ENCODE results near the gene MBP.

The MBP gene

DNA sequence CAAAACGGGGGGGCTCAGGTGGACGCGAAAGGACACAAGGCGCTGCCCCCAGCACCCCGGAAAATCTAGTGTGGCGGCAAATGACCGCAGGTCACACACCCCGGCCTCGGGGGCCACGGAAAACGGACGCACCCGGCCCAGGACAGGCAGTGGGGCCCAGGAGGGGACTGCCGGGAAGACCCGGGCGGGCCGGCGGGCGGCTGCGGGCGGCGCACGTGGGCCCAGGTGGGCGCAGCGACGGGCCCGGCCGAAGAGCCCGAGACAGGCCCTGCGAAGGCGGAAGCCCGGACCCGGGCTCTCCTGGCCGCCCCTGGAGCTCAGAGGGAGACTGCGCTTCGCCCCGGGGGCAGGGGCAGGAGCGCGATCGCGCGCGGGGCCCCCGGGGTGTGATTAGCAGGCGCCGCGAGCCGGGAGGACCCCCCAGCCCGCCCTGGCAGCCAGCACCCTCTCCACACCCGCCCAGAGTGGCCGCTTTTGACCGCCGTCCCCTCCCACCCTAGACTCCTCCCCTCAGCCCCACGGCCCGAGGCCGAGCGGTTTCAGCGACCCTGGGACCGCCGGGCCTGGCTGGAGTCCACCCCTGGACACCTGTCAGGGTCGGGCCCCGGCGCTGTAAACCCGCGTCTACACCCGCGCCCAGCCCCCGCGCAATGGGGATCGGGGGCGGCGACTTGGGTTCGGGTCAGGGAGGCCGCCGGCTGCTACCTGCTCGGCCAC is 773 bp downstream of the MBP start:
- no peak for DNase-seq

DNA sequence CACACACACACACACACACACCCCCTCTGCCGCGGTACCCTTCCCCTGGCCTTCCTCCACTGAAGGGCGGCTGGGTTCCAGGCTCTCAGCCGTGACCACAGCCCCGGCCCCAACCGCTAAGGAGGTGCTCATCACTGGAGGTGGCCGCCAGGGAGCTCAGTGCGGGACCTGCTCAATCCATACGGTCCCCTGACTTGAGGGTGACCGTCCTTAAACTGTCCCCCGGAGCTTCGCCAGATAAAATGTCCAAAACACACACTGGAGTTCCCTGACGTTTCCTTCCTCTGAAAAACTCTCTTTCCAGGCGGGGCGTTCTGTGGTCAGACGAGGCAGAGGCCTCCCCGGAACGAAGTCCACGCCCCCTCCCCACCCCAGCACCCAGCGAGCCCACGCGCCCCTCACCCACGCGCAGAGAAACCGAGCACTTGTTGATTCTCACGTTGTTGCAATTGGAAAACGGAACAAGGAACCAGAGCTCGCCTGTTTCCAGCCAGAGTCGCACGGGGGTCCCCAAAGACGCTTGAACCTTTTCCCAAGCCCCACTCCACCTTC is 1.4 kb downstream of the MBP start:
- no peak for DNase-seq

DNA sequence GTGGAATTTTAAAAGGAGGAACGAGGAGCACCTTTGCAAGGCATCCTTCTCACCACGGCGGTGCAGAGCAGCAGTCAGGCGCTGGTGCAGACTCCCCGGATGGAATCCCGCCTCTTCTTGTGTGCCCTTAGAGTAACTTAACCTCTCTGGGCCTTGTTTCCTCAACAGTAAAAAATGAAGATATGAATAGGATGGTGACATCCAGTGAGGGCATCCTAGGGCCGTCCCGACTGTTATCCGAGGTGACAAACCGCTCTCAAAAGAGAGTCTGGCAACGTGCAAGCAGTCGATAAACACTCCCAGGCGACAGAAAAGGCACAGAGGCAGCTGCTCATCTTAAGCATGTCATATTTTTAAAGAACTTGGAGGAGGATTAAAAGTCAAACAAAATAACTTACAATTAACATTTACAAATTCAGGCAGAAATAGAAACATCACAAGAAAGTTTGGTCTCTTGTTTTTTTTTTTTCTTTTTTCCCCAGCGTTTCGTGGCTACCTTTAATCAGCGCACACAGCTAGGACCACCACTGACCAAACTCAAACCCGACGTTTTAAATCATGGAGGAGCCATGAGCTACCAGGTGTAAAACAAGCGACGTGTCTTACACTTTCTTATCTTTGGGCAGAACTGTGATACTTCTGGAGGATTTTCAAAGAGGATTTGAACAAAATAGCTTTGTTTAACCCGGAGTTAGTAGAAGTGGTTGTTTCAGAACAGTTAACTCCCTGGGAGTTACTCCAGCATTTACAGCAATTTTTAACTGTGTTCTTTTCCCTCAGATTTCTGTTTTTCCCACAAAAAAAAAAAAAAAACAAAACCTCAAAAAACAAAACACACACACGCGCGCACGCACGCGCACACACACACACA is 2.1 kb downstream of the MBP start:
- no peak for DNase-seq

DNA sequence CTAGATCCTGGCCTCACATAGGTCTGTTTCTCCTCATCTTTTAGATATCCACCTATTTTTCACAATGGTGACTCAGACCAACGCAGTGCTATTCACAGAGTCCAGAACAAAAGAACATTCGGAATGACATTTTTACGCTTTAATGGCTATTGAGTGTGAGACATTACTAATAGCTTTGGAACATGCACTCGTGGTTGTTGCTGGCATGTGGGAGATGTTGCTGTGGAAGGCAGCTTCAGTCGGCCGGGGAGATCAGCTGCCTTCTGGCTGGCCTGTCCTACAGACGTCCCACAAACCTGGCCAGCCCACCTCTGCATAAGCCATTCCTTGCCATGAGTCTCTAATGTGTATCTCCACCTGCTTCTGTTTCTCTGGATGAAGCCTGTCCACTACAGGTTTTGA is 3.4 kb downstream of the MBP start:
- DNase-seq = no peak

DNA sequence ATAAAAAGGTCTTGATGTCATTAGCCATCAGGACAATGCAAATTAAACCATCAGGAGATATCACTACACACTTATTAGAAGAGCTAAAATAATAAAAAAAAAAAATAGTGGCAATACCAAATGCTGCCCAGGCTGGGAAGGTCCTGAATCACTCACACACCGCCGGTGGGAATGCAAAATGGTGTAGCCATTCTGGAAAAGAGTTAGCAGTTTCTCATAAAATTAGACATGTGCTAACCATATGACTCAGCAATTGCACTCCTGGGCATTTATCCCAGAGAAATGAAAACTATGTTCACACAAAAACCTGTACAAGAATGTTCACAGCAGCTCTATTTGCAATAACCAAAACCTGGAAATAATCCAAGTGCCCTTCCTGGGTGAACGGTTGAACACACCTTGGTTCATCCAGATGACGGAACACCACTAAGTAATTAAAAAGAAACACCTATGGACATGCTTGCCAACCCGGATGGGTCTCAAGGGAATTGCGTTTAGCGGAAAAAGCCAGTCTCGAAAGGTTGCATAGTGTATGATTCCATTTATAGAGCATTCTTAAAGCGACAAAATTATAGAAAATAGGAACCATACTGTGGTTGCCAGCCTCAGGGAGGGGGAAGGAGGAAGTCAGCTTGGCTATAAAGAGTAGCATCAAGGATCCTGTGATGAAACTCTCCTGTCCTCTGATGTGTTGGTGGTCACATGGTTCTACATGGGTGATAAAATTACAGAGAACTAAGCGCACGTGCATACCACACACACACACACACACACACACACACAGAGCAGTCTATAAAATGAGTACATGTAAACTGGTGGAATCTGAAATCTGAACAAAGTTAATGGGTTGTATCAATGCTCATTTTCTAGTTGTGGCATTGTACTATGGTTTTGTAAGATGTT is 4.6 kb downstream of the MBP start:
- DNase-seq = no peak

DNA sequence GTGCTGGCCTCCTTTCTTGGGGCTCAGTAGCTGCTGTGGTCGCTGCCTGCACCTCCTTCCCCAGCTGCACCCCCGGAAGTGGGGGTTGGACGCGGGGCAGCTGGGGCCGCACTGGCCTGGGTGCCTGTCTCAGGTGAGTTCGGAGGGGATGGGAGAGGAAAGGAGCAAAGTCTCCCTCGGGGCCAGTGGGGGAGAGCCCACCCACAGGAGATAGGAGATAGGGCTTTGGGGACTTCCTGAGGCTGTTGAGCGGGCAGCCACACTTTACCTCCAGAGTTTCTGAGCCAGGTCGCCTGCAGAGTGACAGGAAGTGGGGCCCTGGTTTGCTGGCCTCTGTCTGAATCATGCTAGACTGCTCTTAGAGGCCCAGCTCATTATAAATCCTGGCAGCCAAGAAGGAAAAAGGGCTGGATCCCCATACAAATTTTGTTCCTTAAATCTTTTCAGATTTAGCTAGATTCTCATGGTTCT is 8.1 kb downstream of the MBP start:
- no peak for DNase-seq

DNA sequence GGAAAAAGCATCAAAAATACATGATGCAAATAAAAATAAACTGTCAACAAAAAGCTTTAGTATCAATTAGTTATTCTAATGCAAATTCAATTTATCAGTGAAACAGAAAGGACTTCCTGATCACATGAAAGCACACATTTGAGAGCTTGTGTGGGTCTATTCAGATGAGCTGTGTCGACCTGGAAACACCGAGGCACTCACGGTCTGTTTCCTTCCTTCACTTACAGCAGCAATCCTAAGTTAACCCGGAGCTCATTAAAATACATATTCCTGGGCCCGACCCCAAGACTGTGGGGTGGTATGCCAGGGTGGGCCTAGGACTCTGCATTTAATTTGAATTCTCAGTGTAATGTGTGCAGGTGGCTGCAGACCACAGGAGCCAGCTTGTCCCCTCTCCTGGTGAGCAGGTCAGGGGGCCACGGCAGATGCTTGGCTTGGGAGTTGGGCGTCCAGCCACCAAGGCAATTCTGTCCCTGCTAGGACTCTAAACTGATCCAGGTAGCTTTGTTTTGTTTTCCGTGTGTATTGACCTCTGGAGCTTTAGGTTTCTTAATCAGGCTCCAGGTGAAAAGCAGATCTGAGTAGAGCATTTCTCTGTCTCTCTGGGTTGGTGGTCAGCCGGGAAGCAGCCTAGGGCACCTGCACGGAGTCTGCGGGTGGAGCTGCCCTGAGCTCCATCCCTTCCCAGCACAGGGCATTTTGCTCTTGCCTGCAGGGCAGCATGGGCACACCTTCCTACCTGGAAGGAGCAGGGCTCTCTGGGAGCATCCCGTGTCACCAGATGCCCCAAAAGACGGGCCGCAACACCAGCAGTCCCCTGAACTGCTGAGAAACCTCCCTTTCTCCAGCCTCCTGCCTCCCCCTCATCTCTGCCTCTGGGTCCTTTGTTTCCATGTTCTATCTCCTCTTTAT is 9.0 kb downstream of the MBP start:
- DNase-seq = no peak

DNA sequence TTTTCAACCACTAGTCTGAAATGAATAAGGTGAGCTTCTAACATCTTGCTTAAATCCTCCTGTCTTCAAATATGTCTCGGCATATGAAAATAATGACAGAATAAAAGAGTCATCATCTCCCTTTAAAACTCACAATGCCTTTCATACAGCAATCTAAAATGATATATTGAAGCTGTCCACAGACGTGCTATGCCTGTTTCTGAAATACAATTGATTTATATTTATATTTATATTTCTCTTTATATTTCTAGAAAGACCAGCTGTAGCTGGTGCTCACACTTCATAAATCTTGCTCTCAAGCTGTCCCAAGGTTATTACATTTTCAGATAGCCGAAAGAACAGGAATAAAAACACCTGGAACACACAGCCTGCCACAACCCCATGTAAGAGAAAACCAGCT is 11.1 kb downstream of the MBP start:
- DNase-seq = no peak

DNA sequence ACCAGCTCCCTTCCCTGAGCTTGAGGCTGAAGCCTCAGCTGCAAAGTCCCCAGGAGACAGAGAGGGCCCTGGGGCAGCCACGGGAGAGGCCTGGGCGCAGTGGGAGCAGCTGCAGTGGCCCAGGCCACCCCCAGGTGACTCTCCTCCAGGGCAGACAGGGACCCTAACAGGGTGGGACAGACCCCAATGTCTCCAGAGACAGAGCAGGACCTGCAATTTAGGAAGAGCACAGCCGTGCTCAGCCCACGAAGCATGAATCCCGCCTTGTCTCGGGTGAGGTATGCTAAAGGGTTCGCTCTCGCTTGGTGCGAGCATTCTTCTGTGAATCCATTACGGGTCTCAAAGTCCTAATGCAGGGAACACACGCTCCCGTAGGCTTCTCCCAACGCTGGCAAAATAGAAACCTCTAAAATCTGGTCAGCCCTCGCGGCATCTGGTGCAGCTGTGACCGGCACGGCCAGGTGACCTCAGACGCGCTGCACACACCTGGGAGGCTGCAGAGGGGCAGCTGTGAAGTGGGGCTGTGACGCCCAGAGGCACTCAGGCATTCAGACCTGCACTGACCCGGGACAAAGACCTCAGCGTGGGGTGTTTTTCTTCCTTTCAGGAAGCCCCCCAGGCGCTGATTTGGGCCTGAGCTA is 12.6 kb downstream of the MBP start:
- DNase-seq = no peak

DNA sequence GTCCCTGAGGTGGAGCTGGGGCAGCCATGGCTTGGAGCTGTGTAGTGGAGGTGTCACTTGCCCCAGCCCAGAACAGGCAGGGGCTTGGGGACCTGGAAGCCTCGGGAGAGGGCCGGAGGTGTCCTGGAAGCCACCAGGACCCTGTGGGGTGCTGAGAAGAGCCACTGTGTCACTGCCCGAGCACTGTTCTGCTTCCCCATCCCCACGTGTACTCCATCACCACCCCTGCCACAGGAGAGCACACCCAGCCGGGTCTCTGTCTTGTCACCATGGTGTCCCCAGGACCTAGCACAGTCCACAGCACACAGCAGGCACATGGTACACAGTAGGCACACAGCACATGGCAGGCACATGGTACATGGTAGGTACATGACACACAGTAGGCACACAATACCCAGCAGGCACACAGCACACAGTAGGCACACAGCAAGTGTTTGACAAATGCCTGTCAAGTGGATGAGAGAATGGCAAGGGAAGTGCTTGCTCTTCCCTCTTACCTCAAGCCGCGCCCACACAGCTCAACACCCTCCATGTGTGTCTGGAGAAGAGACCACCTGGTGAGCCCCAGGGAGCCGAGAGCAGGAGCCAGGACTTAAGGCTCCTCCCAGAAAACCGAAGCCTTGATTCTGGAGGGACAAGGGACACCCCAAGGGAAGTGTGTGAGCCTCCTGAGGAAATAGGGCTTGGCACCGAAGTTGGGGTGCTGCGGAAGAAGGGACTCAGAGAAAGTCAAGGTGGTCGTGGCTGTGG is 13.3 kb downstream of the MBP start:
- DNase-seq = no peak

DNA sequence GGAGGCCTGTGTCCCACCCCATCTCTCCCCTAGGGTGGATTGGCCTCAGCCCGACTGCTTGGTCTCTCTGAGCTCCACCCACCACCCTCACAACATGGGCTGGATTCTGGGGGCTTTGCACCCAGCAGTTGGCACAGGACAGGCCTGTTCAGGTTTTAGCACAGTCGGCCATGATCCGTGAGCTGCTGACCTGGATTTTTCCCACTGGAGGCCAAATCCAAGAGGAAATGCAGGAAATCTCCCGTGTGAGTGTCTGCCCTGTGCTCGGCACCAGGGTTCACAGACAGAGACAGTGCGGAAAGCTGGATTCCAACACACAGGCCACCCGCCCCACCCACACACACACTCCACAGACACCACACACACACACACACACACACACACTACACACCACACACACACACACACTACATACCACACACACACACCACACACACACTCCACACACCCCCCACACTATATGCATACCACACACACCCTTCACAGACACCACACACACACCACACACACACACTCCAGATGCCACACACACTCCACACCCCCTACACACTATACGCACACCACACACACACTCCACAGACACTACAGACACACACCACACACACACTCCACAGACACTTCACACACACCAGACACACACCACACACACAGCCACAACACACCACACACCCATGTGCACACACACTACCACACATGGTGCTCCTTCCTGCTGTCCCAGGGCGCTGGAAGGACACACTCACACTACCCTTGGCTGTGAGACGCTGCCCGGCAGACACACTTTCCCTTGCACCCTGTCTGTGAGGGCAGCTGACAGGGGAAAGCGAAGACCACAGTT is 14.1 kb downstream of the MBP start:
- DNase-seq = no peak

DNA sequence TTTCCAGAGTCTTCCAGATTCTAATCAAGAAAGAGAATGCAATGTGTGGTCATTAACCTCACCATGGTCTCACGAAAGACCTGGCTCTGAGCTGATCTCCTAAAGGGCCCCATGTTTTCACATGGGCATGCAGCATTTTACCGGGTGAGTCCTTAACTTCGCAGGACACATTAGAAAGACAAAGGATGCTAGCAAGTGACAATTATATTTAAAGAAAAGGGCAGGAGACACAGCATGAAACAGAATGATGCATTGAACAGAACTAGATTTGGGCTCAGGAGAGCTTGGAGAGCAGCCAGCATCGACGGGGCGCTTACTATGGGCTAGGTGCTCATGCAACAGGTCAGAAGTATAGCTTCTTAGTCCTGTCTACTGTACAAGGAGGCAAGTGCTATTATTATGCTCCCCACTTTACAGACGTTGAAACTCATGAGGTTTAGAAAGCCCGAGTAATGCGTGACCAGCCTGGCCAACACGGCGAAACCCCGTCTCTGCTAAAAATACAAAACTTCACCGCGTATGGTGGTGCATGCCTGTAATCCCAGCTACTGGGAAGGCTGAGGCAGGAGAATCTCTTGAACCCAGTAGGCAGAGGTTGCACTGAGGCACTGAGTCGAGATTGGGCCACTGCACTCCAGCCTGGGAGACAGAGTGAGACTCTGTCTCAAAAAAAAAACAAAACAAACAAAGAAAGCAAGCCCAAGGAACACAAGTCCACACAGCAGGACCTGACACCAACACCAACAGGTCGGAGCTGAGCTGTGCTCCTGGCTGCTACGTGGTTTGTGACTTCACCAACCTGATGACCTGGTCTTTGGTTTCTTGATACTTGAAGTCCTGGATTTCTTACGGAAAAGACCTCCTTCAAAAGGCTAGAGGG is 16.1 kb downstream of the MBP start:
- no peak for DNase-seq

DNA sequence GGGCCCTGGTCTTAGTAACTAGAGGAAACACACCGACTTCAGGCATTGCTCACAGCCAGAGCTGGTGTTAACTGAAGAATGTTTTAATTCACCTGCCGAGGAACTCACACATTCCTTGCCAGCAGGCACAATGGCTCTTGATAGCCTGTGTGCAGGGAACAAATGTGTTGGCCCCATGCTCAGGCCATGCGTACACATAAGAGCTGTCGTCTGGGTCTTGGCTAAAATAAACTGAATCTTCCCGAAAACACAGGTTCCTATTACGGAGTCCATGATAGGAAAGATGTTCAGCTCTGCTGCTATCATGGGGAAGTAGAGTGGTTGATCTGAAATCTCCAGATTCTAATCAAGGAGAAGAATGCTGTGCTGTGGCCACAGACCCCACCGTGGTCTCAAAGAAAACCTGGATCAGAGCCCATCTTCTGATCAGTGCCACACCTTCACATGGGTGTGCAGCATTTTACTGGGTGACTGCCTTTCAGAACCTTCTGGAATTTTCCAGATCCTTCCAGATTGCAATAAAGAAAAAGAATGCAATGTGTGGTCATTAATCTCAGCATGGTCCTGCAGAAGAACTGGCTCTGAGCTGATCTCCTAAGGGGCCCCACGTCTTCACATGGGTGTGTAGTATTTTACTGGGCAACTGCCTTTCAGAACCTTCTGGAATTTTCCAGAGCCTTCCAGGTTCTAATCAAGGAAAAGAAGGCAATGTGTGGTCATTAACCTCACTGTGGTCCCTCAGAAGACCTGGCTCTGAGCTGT is 17.2 kb downstream of the MBP start:
- no peak for DNase-seq

DNA sequence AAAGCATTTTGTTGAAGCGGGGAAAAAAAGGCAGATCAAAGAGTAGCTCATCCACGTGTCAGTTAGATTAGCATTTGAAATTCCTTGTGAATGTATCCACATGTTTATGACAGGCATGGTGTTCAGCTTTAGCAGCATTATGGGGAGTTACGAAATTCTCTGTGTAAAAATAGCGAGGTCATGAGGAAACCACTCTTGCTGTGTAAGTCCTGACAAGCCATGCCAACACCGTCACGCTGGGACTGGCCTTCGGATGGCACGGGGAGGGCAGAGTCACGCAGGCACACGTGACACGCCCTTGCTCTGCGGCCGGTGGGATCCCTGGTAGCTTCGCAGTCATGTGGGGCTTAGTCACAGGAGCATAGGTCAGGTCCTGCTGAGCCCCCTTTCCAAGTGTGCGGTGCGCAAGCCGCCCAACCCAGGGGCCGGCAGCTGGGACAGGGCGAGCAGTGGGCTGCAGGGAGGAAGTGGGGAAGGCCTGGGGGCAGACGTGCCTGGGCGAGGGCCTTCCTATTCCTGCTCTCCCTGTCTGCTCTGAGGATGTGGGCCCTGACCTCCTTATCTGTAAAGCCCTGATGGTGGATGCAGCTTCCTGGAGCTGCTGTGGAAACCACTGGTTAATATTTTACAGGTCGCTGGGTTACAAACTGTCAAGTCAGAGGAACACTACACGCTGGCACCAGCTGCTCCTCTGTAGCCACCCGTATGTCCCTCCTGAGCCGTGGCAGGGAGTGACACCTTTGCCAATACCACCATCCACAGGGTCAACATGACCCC is 18.0 kb downstream of the MBP start:
- DNase-seq = no peak

DNA sequence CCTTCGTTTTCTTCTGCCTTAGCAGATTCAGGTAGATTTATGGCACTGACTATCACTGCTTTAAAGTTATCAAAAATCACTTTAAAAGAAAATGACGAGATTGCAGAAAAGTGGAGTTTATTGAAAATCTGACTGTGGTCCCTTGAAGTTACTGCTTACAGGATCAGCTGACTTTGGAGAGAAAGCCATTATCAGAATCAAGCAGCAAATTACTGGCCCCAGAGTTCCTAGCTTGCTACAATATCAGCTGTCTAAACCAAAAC is 18.5 kb downstream of the MBP start:
- DNase-seq = no peak

DNA sequence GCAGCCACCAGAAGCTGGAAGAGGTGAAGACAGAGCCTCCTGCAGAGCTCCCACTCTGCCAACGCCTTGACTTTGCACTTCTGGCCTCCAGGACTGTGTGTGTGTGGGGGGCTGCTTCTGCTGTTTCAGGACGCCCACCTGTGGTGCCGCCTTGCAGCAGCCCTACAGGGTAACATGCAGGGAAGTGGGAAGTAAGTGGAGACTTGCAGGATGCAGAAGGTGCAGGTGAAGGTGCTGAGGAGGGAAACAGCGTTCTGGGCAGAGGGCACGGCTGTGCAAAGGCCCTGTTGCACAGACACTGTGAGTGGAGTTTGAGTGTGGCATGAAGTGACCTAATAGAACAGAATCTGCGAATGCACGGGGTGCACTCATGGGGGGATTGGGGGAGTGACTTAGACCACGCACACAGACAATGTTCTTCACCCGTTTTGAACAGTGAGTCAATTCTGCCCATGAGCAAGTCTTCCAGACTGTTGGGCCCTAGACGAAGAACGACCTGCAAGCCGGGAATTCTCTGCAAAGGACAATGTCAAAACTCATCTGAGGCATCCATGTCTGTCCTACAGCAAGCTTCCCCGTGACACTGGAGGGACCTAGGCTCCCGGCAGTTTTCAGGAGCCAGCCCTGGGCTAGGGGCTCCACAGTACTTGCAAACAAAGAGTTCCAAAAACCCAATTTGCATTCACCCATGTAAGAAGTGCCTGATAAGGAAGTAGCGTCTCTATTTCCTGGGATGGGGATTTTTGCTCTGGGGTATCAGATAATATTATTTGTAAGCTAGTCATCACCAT is 19.0 kb downstream of the MBP start:
- DNase-seq = no peak

DNA sequence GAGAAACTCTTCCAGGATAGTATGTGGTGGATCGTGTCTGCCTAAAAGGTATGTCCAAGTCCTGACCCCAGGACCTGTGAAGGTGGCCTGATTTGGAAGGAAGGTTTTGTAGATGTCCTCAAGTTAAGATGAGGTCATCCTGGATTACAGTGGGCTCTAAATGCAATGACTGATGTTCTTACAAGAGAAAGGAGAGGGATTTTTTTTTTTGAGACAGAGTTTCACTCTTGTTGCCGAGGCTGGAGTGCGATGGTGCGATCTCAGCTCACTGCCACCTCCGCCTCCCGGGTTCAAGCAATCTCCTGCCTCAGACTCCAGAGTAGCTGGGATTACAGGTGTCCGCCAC is 19.9 kb downstream of the MBP start:
- DNase-seq = no peak

Data from activated CD4-positive, alpha-beta T cell treated with anti-CD3 and anti-CD28 coated beads for 1 hour (primary cell).